Caco-2 (cell line): ENCODE results near the gene TMEM238L. TPM values are rescaled to one million over a fixed set of nuclear protein-coding genes. Genes with fewer than 3 reads are reported as not detected.
A peak's percentile ranks its signal among the peaks of the same experiment; 100 is the strongest.
"Not testable (repeated sequence)": the region's sequence is repeated elsewhere in the genome, so short reads cannot be mapped to it uniquely, and the experiment has no call there.

Source experiments
- Bru-seq: library from RNA; stranded (reverse); fragments of 400-500 nt; gene quantifications from one replicate; lab custom pipeline; 2021; lab: Mats Ljungman, UMichigan
- BruChase-seq, 2 experiments: library from RNA; stranded (reverse); fragments of 400-500 nt; gene quantifications; one replicate each; lab custom pipeline; 2021; lab: Mats Ljungman, UMichigan
- BruUV-seq: library from RNA; stranded (reverse); fragments of 400-500 nt; replicated peaks from 2 replicates; lab custom pipeline; 2021; lab: Mats Ljungman, UMichigan
- CTCF ChIA-PET: fragments of 300-600 bp; sonication (Branson Sonifier 250); formaldehyde crosslinking; loops from one replicate; lab custom pipeline; 2022; ENCODE audit warnings: antibody characterized with exemption; lab: Charles Lee
- POLR2A ChIA-PET: fragments of 300-600 bp; sonication (Branson Sonifier 250); formaldehyde crosslinking; loops from one replicate; lab custom pipeline; 2022; ENCODE audit warnings: antibody characterized with exemption; lab: Charles Lee
- DNase-seq, 2 experiments: peaks; one replicate each; pipeline versions ENCODE4 v3.0.0 to v3.0.0-alpha.2; 2020 to 2022
- H3K27me3 ChIP-seq: replicated peaks from 2 replicates; pipeline ENCODE4 v1.6.0; 2011; ENCODE audit warnings: low read length; ENCODE audit not compliant: control insufficient read depth, insufficient read depth
- H3K36me3 ChIP-seq: 2 replicates; pipeline ENCODE4 v1.5.1; 2011; ENCODE audit warnings: low read length; ENCODE audit not compliant: control insufficient read depth, insufficient read depth
- H3K4me1 ChIP-seq: fragments of 250-450 bp; sonication (Bioruptor Pico); 2 replicates; pipeline ENCODE4 v1.5.1; 2020; ENCODE audit warnings: mild to moderate bottlenecking
- H3K4me3 ChIP-seq: 2 replicates; pipeline ENCODE4 v1.5.1; 2011; ENCODE audit warnings: low read depth, mild to moderate bottlenecking, control low read depth, low read length
- H3K9me3 ChIP-seq: fragments of 250-450 bp; sonication (Bioruptor Pico); 2 replicates; pipeline ENCODE4 v1.5.1; 2020; ENCODE audit warnings: mild to moderate bottlenecking, moderate library complexity
- H3K27ac Mint-ChIP-seq: one replicate; pipeline ENCODE4 v1.8.0; 2022; ENCODE audit warnings: mixed read lengths; ENCODE audit not compliant: unreplicated experiment
- H3K27me3 Mint-ChIP-seq: one replicate; pipeline ENCODE4 v1.8.0; 2022; ENCODE audit warnings: mixed read lengths; ENCODE audit not compliant: insufficient read depth, unreplicated experiment
- H3K36me3 Mint-ChIP-seq: one replicate; pipeline ENCODE4 v1.8.0; 2022; ENCODE audit warnings: mild to moderate bottlenecking, mixed read lengths; ENCODE audit not compliant: insufficient read depth, unreplicated experiment
- H3K4me1 Mint-ChIP-seq: one replicate; pipeline ENCODE4 v1.8.0; 2022; ENCODE audit warnings: low read depth, mixed read lengths; ENCODE audit not compliant: unreplicated experiment
- H3K4me3 Mint-ChIP-seq: one replicate; pipeline ENCODE4 v1.8.0; 2022; ENCODE audit warnings: mild to moderate bottlenecking, moderate library complexity, mixed read lengths; ENCODE audit not compliant: unreplicated experiment
- H3K9me3 Mint-ChIP-seq: one replicate; pipeline ENCODE4 v1.8.0; 2022; ENCODE audit warnings: mixed read lengths; ENCODE audit not compliant: unreplicated experiment
- CTCF ChIP-seq, 2 experiments: fragments of 200-600 bp in 1 of 2; IDR thresholded peaks; 1 replicate in 1 of 2; 2 replicates in 1 of 2; pipeline versions ENCODE4 v1.5.1 to v1.8.0; 2011 to 2022; ENCODE audit warnings: antibody characterized with exemption in 1 of 2, control low read depth in 1 of 2, inconsistent platforms in 1 of 2, low read depth in 1 of 2, low read length in 1 of 2, mild to moderate bottlenecking in 1 of 2, moderate library complexity in 1 of 2; ENCODE audit not compliant: insufficient read depth in 1 of 2, severe bottlenecking in 1 of 2, unreplicated experiment in 1 of 2
- intact Hi-C: fragments of 100-400 bp; cut with micrococcal nuclease; formaldehyde crosslinking; loops from one replicate; pipeline ENCODE4 v1.10.0; 2022; ENCODE audit not compliant: unreplicated experiment
- long read RNA-seq: library from polyadenylated mRNA; stranded (forward); transcript quantifications from one replicate; pipeline ENCODE4 v2.0.0, GENCODE V29; 2022
- total RNA-seq: library from RNA; stranded (reverse); gene quantifications from 2 replicates; pipeline ENCODE4 v1.2.3, GENCODE V29; 2022

The TMEM238L gene
- total RNA-seq, result not detected in 2 replicates
- Bru-seq, nascent RNA, result not detected
- not detected for BruChase-seq, experiment 1, labeled RNA remaining after a 2-hour chase
- BruChase-seq, experiment 2, labeled RNA remaining after a 6-hour chase, result not detected
- long read RNA-seq, result 0 reads

GRCh38 chr17:10803830-10804475 lies at the start of gene TMEM238L:
TMEM238L (minus strand) TSS chr17:10804099; CDS start chr17:10803963, 136 bp downstream.
- Mint-ChIP-seq H3K27me3 (no peaks in the 10 kb centered on the region), H3K4me1 (peaks cover 6% of the 10 kb centered on the region), H3K27ac (no peak within 1 kb of the TSS), H3K9me3 (no peaks in the 10 kb centered on the region), H3K36me3 (no peaks in the 10 kb centered on the region), H3K4me3 (no peak within 1 kb of the TSS)
- H3K4me1 ChIP-seq, result no peaks in the 10 kb centered on the region
- no TSS peak for BruUV-seq
- no peaks in the 10 kb centered on the region for H3K27me3 ChIP-seq
- H3K9me3 ChIP-seq, result no peaks in the 10 kb centered on the region
- DNase-seq, result no peak
- no peaks in the 10 kb centered on the region for H3K36me3 ChIP-seq
- no peak within 1 kb of the TSS for H3K4me3 ChIP-seq
- intact Hi-C loops, result no loop called here
- ChIA-PET CTCF (no interaction called here), POLR2A (no interaction called here)
- no peak for TF ChIP-seq CTCF (IDR thresholded peaks at IDR 0.05; ENCODE audit: insufficient read depth in 1 of 2, low read depth in 1 of 2, low read length in 1 of 2, severe bottlenecking in 1 of 2, unreplicated experiment in 1 of 2)

- H3K9me3 Mint-ChIP-seq, BruUV-seq, H3K36me3 Mint-ChIP-seq, H3K4me1 ChIP-seq, H3K4me3 ChIP-seq, CTCF ChIA-PET, DNase-seq, H3K36me3 ChIP-seq, H3K27ac Mint-ChIP-seq, H3K27me3 ChIP-seq, H3K4me3 Mint-ChIP-seq, H3K27me3 Mint-ChIP-seq, POLR2A ChIA-PET, H3K9me3 ChIP-seq: not testable (repeated sequence)
- peaks cover 16% of the 10 kb centered on the region for H3K4me1 Mint-ChIP-seq
- intact Hi-C loops, result loop anchor here (5.0 kb wide), 1 partner anchor 199 kb away; no protein-coding TSS in a partner anchor
Observed at GRCh38 chr17:10846636-10847035, 42.7 kb upstream of the TMEM238L start.

GRCh38 chr17:10845388-10845751 lies 41.5 kb upstream of the TMEM238L start:
- peak overlapping the region; percentile 93 for H3K4me3 Mint-ChIP-seq
- intact Hi-C loops, result loop anchor here (1.0 to 5.0 kb wide), 3 partner anchors 108 to 198 kb away; partner anchors contain the start of genes ADPRM and SCO1
- Histone ChIP-seq H3K27me3 (no peaks in the 10 kb centered on the region), H3K4me1 (peaks cover 3% of the 10 kb centered on the region; the same call in 1 of the 2 replicates), H3K9me3 (no peaks in the 10 kb centered on the region), H3K4me3 (no peak overlapping the region), H3K36me3 (no peaks in the 10 kb centered on the region)
- CTCF ChIA-PET, result interaction anchor here (0.7 to 3.5 kb wide), 7 partner anchors 73 to 799 kb away, joined by 3 to 35 read pairs (median 3); no protein-coding TSS in a partner anchor
- DNase-seq, result no peak
- no peak overlapping the region for H3K27ac Mint-ChIP-seq
- TF ChIP-seq CTCF (IDR thresholded peaks at IDR 0.05; ENCODE audit: insufficient read depth in 1 of 2, low read depth in 1 of 2, low read length in 1 of 2, severe bottlenecking in 1 of 2, unreplicated experiment in 1 of 2), result no peak
- H3K4me1 Mint-ChIP-seq, result peaks cover 16% of the 10 kb centered on the region
- no peaks in the 10 kb centered on the region for H3K27me3 Mint-ChIP-seq
- H3K9me3 Mint-ChIP-seq, result peaks cover 10% of the 10 kb centered on the region
- H3K36me3 Mint-ChIP-seq, result no peaks in the 10 kb centered on the region
- BruUV-seq, result no TSS peak
- POLR2A ChIA-PET, result interaction anchor here (0.6 to 0.7 kb wide), 4 partner anchors 65 to 108 kb away, joined by 3 to 5 read pairs (median 4); no protein-coding TSS in a partner anchor
